HG02970 (cell line): ENCODE results near the gene FCRLB.
"Not testable (repeated sequence)": the region's sequence is repeated elsewhere in the genome, so short reads cannot be mapped to it uniquely, and the experiment has no call there.

Experiments
- ATAC-seq: cut with Tn5 transposase; IDR thresholded peaks from one replicate; pipeline ENCODE4 v1.9.1; 2021; ENCODE audit warnings: mild to moderate bottlenecking, moderate library complexity, moderate number of reproducible peaks; ENCODE audit not compliant: unreplicated experiment, low FRiP score

The FCRLB gene

GRCh38 chr1:161737625-161738024, 16.3 kb downstream of the FCRLB start:
- ATAC-seq = no peak

- ATAC-seq = peak; percentile 47
These were observed 17.4 kb downstream of the FCRLB start for GRCh38 chr1:161738627-161739287.

DNA sequence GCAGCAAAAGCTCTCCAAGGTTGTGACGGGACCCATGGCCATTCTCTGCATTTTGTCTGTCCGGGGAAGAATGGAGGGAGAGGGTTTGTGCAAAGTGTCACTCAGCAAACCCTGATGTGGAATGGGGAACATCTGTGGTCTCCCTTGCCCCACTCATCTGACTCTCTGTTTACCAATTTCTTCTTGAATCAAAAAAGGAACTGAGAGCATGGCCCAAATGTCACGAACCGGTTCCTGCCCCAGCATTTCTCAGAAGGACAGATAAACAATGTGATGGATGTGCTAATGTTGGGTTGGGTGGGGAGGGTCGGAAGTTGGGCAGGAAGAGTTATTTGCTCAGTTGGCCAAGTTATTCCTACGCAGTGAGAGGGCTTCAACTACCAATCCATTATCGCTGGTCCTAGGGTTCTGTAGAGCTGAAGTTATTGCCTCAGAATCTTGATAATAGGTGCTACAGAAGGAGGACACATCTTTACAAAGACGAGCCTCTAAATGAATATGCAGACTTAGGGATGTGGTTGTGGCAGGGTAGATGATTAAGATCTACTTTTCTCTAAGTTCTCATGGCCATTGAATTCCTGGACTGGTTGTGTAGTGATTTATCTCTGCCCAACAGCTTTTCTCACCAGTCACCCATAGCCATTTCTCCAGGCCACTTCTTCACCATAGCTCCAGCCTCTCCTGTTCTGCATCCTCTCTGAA, 18.7 kb downstream of the FCRLB start:
- ATAC-seq = no peak

- ATAC-seq = no peak
These were observed 19.6 kb downstream of the FCRLB start for GRCh38 chr1:161740921-161741320.

GRCh38 chr1:161743231-161743630, 21.9 kb downstream of the FCRLB start:
- no peak for ATAC-seq

GRCh38 chr1:161747801-161748200, 26.5 kb downstream of the FCRLB start:
- ATAC-seq = no peak

GRCh38 chr1:161749509-161750407, 28.4 kb downstream of the FCRLB start, which contains the start of gene DUSP12:
TSS of gene DUSP12 (plus strand) at chr1:161749786. CDS start at chr1:161749802, 16 bp downstream.
- ATAC-seq = peak; percentile 90

- no peak for ATAC-seq
These were observed 42.3 kb downstream of the FCRLB start for GRCh38 chr1:161763522-161764098.

GRCh38 chr1:161766102-161766981, 45.0 kb downstream of the FCRLB start, which contains the start of gene ATF6:
TSS of gene ATF6 (plus strand) at chr1:161766320. CDS start at chr1:161766361, 41 bp downstream.
- peak; percentile 62 for ATAC-seq

DNA sequence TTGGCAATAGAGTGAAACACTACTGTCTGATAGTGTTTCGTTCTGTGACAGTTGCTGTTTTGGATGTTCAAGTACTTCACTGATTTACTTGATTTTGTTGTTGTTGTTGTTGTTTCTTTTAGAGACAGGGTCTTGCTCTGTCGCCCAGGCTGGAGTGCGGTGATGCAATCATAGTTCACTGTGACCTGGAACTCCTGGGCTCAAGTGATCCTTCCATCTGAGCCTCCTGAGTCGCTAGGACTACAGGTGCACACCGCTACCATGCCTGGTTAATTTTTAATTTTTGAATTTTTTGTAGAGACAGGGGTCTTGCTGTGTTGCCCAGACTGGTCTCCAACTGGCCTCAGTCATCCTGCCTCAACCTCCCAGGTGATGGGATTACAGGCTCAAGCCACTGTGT, 47.1 kb downstream of the FCRLB start:
- no peak for ATAC-seq

DNA sequence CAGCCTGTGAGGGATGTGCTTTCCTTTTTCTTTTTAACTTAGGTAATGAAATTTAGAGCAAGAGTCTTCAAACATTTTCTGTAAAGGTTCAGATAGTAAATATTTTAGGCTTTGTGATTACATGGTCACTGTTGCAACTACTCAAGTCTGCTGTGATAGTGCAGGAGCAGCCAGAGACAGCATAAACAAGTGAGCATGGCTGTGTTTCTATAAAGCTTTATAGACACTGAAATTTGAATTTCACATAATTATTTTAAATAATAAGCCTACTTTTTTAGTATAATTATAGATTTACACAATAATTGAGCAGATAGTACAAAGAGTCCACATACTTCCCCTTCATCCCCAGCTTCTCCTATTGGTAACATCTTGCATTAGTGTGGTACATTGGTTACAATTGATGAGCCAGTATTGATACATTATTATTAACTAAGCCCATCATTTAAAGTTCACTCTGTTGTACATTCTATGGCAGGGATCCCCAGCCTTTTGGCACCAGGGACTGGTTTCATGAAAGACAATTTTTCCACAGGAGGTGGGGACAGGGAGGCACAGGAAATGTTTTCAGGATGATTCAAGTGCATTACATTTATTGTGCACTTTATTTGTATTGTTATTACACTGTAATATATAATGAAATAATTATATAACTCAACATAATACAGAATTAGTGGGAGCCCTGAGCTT, 47.8 kb downstream of the FCRLB start:
- ATAC-seq = no peak

GRCh38 chr1:161769673-161770045, 48.3 kb downstream of the FCRLB start:
- ATAC-seq = not testable (repeated sequence)

GRCh38 chr1:161770250-161770649, 48.9 kb downstream of the FCRLB start:
- no peak for ATAC-seq

GRCh38 chr1:161771161-161771560, 49.8 kb downstream of the FCRLB start:
- ATAC-seq = no peak

DNA sequence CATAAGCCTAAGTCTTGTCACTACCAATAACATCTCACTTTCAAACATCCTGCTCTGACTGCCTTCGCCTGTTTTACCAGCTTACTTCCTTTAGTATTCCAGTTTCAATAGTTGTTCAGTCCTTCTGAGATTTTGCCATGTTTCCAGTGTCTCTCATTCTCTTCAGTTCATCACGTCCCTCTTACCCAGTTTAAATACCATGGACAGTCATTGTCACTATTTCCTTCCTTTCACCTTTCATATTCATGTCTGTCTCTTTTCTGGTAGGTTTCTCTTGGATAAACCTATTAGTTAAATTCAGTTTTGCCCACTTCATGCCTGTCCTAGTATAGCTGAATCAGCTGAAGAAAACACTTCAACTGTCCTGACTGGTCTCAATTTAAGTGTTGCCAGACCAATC, 50.6 kb downstream of the FCRLB start:
- no peak for ATAC-seq

DNA sequence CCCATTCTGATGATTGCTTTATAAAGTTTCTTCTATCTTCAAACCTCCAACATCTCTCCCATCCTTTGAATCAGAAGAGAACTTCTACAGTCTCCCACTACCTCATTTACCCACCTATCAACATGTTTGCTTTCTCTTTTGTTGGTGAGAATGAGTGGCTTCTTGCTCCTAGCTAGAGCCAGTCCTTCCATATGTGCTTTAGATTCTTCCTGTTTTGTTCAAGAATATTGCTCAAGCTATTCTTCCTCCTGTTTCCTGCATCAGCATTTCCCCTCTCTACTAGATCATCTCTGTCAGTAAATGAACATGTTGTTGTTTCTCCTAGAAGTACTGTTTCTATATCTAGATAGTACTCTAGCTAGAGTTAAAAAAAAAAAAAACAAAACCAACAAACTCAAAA, 51.1 kb downstream of the FCRLB start:
- no peak for ATAC-seq

- no peak for ATAC-seq
These were observed 52.4 kb downstream of the FCRLB start for GRCh38 chr1:161773791-161774190.

DNA sequence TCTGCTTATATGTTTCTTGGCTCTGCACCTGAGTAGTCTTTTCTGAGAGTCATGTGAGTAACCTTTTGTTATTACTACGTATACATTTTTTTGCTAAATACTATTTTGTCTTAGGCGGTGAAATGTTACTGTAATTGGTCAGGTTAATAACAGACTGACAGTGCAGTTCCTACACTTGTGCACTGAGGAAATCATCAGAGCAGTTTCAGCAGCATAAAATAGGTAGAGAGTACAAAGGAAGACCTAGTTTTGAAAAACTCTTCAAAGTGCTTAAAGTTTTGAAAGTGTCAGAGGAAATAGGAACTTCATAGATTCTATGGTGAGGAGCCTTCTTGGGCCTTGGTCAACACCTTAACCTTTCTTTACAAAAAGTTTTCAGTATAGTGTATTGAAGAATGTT, 55.9 kb downstream of the FCRLB start:
- ATAC-seq = no peak
